DOHH2 (cell line): Measurements from ENCODE around the gene EML4.

ENCODE experiments used
- H3F3A ChIP-seq: fragments of 200-600 bp; sonication (generic), shearing (Covaris generic); 2 replicates; pipeline ENCODE4 v1.6.0; 2016; ENCODE audit warnings: antibody characterized with exemption, mild to moderate bottlenecking; ENCODE audit not compliant: control insufficient read depth, insufficient read depth
- H3K27ac ChIP-seq: fragments of 200-600 bp; sonication (generic); 2 replicates; pipeline ENCODE4 v1.5.1; 2014; ENCODE audit warnings: low read depth, mild to moderate bottlenecking, low read length, moderate library complexity
- H3K27me3 ChIP-seq: fragments of 200-600 bp; sonication (generic); 2 replicates; pipeline ENCODE4 v1.6.1; 2014; ENCODE audit warnings: mild to moderate bottlenecking, low read length, mixed read lengths; ENCODE audit not compliant: control insufficient read depth
- H3K36me3 ChIP-seq: fragments of 200-600 bp; sonication (generic); 2 replicates; pipeline ENCODE4 v1.6.1; 2014; ENCODE audit warnings: mild to moderate bottlenecking, low read length, moderate library complexity, mixed read lengths; ENCODE audit not compliant: control insufficient read depth
- H3K4me1 ChIP-seq: fragments of 200-600 bp; sonication (generic); 2 replicates; pipeline ENCODE4 v1.6.1; 2014; ENCODE audit warnings: mild to moderate bottlenecking, low read length, mixed read lengths; ENCODE audit not compliant: control insufficient read depth
- H3K4me2 ChIP-seq: fragments of 200-600 bp; sonication (generic); 2 replicates; pipeline ENCODE4 v1.6.0; 2014; ENCODE audit warnings: mild to moderate bottlenecking, low read length, moderate library complexity
- H3K4me3 ChIP-seq: fragments of 200-600 bp; sonication (generic); 2 replicates; pipeline ENCODE4 v1.5.1; 2014; ENCODE audit warnings: mild to moderate bottlenecking, low read length, mixed read lengths
- H3K79me2 ChIP-seq: fragments of 200-600 bp; sonication (generic); 2 replicates; pipeline ENCODE4 v1.6.1; 2014; ENCODE audit warnings: mild to moderate bottlenecking, low read length, mixed read lengths; ENCODE audit not compliant: control insufficient read depth
- H3K9me2 ChIP-seq: fragments of 200-600 bp; sonication (generic); replicated peaks from 2 replicates; pipeline ENCODE4 v1.6.1; 2014; ENCODE audit warnings: mild to moderate bottlenecking, low read length, mixed read lengths; ENCODE audit not compliant: control insufficient read depth
- H3K9me3 ChIP-seq: fragments of 200-600 bp; sonication (generic); 2 replicates; pipeline ENCODE4 v1.6.1; 2014; ENCODE audit warnings: antibody characterized with exemption, low read length, mixed read lengths; ENCODE audit not compliant: control insufficient read depth, insufficient read depth
- H4K20me1 ChIP-seq: fragments of 200-600 bp; sonication (generic); 2 replicates; pipeline ENCODE4 v1.6.0; 2014; ENCODE audit warnings: low read depth, mild to moderate bottlenecking, antibody characterized with exemption, low read length, moderate library complexity; ENCODE audit not compliant: control insufficient read depth, insufficient read depth
- CTCF ChIP-seq: fragments of 200-600 bp; sonication (generic); IDR thresholded peaks from one replicate; pipeline ENCODE4 v1.5.1; 2014; ENCODE audit warnings: antibody characterized with exemption, mild to moderate bottlenecking, low read depth, low read length; ENCODE audit not compliant: poor library complexity, severe bottlenecking
- EZH2phosphoT487 ChIP-seq: fragments of 200-600 bp; sonication (generic); IDR thresholded peaks from 2 replicates; pipeline ENCODE4 v1.6.1; 2017; ENCODE audit warnings: borderline replicate concordance, mild to moderate bottlenecking, antibody characterized with exemption, low read length, moderate library complexity, mixed read lengths

The EML4 gene

GRCh38 chr2:42281416-42282081, 112.4 kb downstream of the EML4 start:
- H3K4me1 ChIP-seq, result no peaks in the 10 kb centered on the region
- no peaks in the 10 kb centered on the region for H3K27me3 ChIP-seq

GRCh38 chr2:42284019-42284418, 114.9 kb downstream of the EML4 start:
- Histone ChIP-seq H4K20me1 (no peaks in the 10 kb centered on the region), H3K36me3 (0 out of 2 replicates have a peak, but pooled peaks cover 2% of the 10 kb centered on the region), H3K27me3 (no peaks in the 10 kb centered on the region), H3K79me2 (no peaks in the 10 kb centered on the region), H3F3A (no peaks in the 10 kb centered on the region), H3K9me2 (no peaks in the 10 kb centered on the region), H3K27ac (no peak overlapping the region), H3K4me2 (no peak overlapping the region), H3K4me1 (no peaks in the 10 kb centered on the region), H3K4me3 (no peak overlapping the region), H3K9me3 (no peaks in the 10 kb centered on the region)
- no peak for TF ChIP-seq CTCF
- TF ChIP-seq EZH2phosphoT487, result no peak

More at GRCh38 chr2:42281416-42282081, 112.4 kb downstream of the EML4 start:
- Histone ChIP-seq H3K79me2 (no peaks in the 10 kb centered on the region), H3K4me3 (no peak overlapping the region), H3K27ac (no peak overlapping the region), H3K9me2 (no peaks in the 10 kb centered on the region), H3F3A (no peaks in the 10 kb centered on the region), H3K9me3 (no peaks in the 10 kb centered on the region), H3K36me3 (0 out of 2 replicates have a peak, but pooled peaks cover 2% of the 10 kb centered on the region), H4K20me1 (no peaks in the 10 kb centered on the region), H3K4me2 (no peak overlapping the region)
- no peak for TF ChIP-seq EZH2phosphoT487
- TF ChIP-seq CTCF, result no peak

- H3K27ac ChIP-seq, result no peak overlapping the region
- no peaks in the 10 kb centered on the region for H3K79me2 ChIP-seq
- H3K4me3 ChIP-seq, result no peak overlapping the region
- H3K9me3 ChIP-seq, result no peaks in the 10 kb centered on the region
- no peaks in the 10 kb centered on the region for H3K27me3 ChIP-seq
- TF ChIP-seq EZH2phosphoT487 (no peak), CTCF (no peak)
- H3K4me1 ChIP-seq, result no peaks in the 10 kb centered on the region
- H3K36me3 ChIP-seq, result no peaks in the 10 kb centered on the region
- no peaks in the 10 kb centered on the region for H4K20me1 ChIP-seq
- no peak overlapping the region for H3K4me2 ChIP-seq
- H3F3A ChIP-seq, result no peaks in the 10 kb centered on the region
- no peaks in the 10 kb centered on the region for H3K9me2 ChIP-seq
Measured at GRCh38 chr2:42286268-42286946, 117.3 kb downstream of the EML4 start.
